ENCODE data around the gene ATP6V1B1. TPM values are rescaled to one million over a fixed set of nuclear protein-coding genes. Genes with fewer than 3 reads are reported as not detected.

ATP6V1B1 gene
- total RNA-seq, 4 donors from 2014 or later: not detected

DNA sequence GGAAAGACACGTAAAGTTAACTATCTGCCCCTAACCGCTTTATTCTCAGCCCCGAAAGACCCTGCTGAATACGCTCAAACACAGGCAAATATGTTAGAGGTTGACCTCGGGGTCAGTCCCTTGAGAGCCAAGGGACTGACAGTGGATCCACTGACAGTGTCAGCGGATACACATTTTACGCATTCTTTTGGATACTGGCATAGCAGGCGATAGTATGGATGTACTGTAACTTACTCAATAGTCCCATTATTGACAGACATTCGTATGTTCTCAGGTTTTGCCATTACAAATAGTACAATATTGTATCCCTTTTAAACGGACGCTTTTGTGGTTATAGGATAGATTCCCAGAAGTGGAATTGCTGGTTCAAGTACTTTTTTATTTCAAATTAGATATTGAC lies 13.4 kb downstream of the ATP6V1B1 start:
- TF ChIP-seq POLR2A (IDR thresholded peaks at IDR 0.05) (no peak), CTCF (IDR thresholded peaks at IDR 0.05) (no peak)
- intact Hi-C loops (cut with DNase I): no loop called here
- no peak overlapping the region for H3K27ac ChIP-seq

DNA sequence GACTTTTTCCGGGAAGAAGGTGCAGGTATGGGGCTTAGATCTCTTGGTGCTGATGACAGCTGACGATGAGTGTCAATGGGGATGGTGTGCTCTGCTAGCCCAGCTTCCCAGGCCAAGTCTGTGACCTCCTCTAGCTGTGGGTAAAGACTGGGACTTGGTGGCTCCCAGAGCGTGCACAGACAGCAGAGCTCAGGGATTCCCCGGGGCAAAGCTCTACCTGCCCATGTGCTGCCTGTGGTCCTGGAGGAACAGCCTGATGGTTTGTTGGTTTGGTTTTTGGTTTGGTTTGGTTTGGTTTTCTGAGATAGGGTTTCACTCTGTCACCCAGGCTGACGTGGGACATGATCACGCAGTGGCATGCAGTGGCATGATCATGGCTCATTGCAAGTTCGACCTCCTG lies 19.2 kb downstream of the ATP6V1B1 start:
- no peaks in the 10 kb centered on the region for H3K27me3 ChIP-seq
- no peak for TF ChIP-seq CTCF (IDR thresholded peaks at IDR 0.05)
- TF ChIP-seq POLR2A (IDR thresholded peaks at IDR 0.05): no peak
- intact Hi-C loops (cut with DNase I): no loop called here
- no peak overlapping the region for H3K27ac ChIP-seq
- H3K36me3 ChIP-seq: no peaks in the 10 kb centered on the region
- no peaks in the 10 kb centered on the region for H3K4me1 ChIP-seq
- WGBS, 2 donors: 79 to 84% methylated on average over 7 of the region's 7 CpGs
- H3K9me3 ChIP-seq: no peaks in the 10 kb centered on the region
- no peak overlapping the region for H3K4me3 ChIP-seq (replicated peaks in 1 of 3)
- no peak for DNase-seq

More for the DNA sequence above, 13.4 kb downstream of the ATP6V1B1 start:
- 72 to 73% methylated on average over 11 of the region's 11 CpGs for WGBS, 2 donors
- H3K9me3 ChIP-seq: no peaks in the 10 kb centered on the region
- H3K4me1 ChIP-seq: peaks cover 0 to 6% of the 10 kb centered on the region in 2 donors
- no peaks in the 10 kb centered on the region for H3K27me3 ChIP-seq
- no peak overlapping the region for H3K4me3 ChIP-seq (replicated peaks in 1 of 3)
- H3K36me3 ChIP-seq: no peaks in the 10 kb centered on the region
- no peak for DNase-seq

GRCh38 chr2:70956141-70956540 lies 20.4 kb downstream of the ATP6V1B1 start:
- no peak overlapping the region for H3K4me3 ChIP-seq (replicated peaks in 1 of 3)
- H3K36me3 ChIP-seq: no peaks in the 10 kb centered on the region
- no peaks in the 10 kb centered on the region for H3K9me3 ChIP-seq
- H3K4me1 ChIP-seq: no peaks in the 10 kb centered on the region
- intact Hi-C loops (cut with DNase I): no loop called here
- no peak overlapping the region for H3K27ac ChIP-seq
- no peak for DNase-seq
- whole genome bisulfite sequencing, 2 donors: 89 to 91% methylated on average over 2 of the region's 2 CpGs
- TF ChIP-seq CTCF (IDR thresholded peaks at IDR 0.05) (no peak), POLR2A (IDR thresholded peaks at IDR 0.05) (no peak)
- H3K27me3 ChIP-seq: no peaks in the 10 kb centered on the region

DNA sequence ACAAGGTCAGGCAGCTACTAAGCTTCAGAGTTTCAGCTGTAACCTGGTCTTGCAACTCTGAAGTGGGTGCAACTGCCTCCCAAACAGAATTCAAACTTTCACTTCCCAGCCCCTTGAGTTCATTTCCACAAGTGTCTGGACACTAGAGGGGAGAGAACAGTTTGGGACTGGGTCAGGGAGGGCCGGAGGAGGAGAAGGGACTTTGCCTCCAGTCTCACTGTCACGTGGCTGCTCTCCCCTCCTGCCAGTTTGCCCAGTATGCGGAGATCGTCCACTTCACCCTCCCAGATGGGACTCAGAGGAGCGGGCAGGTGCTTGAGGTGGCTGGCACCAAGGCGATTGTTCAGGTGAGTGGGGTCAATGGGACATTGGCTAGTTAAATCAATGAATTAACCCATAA lies 22.1 kb downstream of the ATP6V1B1 start:
- Histone ChIP-seq H3K27me3 (no peaks in the 10 kb centered on the region), H3K27ac (no peak overlapping the region), H3K4me1 (no peaks in the 10 kb centered on the region), H3K36me3 (no peaks in the 10 kb centered on the region), H3K9me3 (no peaks in the 10 kb centered on the region), H3K4me3 (replicated peaks in 1 of 3) (no peak overlapping the region)
- TF ChIP-seq CTCF (IDR thresholded peaks at IDR 0.05) (no peak), POLR2A (IDR thresholded peaks at IDR 0.05) (no peak)
- WGBS, 2 donors: 41 to 44% methylated on average over 6 of the region's 6 CpGs
- DNase-seq: no peak
- intact Hi-C loops (cut with DNase I): no loop called here

GRCh38 chr2:70958759-70959158 lies 23.1 kb downstream of the ATP6V1B1 start:
- Histone ChIP-seq H3K27ac (no peak overlapping the region), H3K4me3 (replicated peaks in 1 of 3) (no peak overlapping the region), H3K4me1 (no peaks in the 10 kb centered on the region), H3K27me3 (no peaks in the 10 kb centered on the region), H3K9me3 (no peaks in the 10 kb centered on the region), H3K36me3 (no peaks in the 10 kb centered on the region)
- no peak for TF ChIP-seq CTCF (IDR thresholded peaks at IDR 0.05)
- TF ChIP-seq POLR2A (IDR thresholded peaks at IDR 0.05): no peak
- DNase-seq: no peak
- 91 to 95% methylated on average over 5 to 6 of the region's 6 CpGs for WGBS, 2 donors
- intact Hi-C loops (cut with DNase I): no loop called here
